ENCODE measurements around the gene GH2.

GRCh38 chr17:63880706-63881105 lies 1.0 kb downstream of the GH2 start:
- no peak for TF ChIP-seq POLR2A (IDR thresholded peaks at IDR 0.05)
- no peak for TF ChIP-seq CTCF (IDR thresholded peaks at IDR 0.05 in 8 of 11, conservative IDR thresholded peaks at IDR 0.05 in 3 of 11)
- TF ChIP-seq POLR2AphosphoS5 (IDR thresholded peaks at IDR 0.05), result no peak

Measured in spleen (tissue), 7 donors.